Fibroblast of skin of back (primary cell): ENCODE data around the gene DLL4.
"Not testable (repeated sequence)": the region's sequence is repeated elsewhere in the genome, so short reads cannot be mapped to it uniquely, and the experiment has no call there.

Experiments used
- DNase-seq: peaks from one replicate; pipeline ENCODE4 v3.0.0-alpha.2; 2013

Gene DLL4

DNA sequence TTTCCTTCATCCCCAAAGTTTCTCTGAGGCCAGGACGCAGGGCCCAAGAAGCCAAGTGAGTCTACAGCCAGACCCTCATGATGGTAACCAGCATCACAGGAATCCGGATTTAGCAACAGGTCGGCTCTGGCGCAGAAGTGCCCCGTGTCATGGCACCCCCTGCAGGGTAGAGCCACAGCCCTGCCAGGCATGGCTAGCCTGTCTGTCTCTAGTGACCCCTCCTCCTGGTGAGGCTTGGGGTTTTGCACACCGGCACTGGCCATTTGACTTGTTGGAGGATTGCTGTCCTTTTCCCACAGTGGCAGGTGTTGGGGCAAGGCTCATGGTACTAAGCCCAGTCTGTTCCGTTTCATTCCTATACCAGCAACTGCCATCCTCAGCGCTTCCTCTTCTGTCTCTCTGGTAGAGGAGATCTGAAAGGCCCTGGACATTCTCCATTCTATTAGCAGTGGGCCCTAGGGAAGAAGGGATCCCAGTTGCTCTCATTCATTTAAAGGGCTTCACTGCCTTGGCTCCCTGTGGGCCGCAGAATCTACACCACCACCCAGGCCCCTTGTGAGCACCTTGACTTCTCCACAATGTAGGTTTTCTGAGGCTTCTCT is 14.7 kb downstream of the DLL4 start:
- DNase-seq, result no peak

DNA sequence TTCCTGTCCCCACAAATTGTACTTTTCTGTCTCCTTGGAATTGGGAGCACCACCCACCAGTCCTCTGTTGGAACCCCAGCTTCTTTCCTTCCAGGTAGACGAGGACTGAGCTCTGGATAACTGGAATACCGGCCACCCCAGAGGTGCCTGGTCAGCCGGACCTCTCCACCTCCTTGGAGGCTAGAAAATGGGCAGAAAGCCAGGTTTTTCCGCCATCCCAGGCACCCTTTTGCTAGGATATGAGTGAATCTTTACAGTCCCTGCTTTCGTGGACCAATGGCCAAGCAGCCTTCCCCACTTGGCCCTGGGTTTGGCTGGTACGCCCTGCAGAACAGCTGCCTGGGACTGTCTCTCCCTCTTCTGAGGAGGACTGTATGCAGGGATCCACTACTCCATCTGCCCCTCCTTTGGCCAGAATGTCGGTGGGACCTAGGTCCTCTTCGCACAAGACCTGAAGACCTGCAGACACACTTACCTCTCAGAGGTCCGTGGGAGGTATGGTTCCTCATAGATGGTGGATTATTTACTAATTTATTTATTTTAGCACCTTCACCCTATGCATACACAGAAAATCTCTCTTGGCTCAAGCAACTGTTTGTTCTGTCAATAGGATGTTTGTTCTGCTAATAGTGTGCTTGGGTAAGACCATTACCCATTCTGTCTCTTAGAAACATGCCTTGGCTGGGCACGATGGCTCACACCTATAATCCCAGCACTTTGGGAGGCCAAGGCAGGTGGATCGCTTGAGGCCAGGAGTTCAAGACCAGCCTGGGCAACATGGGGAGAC is 15.6 kb downstream of the DLL4 start:
- DNase-seq, result no peak

DNA sequence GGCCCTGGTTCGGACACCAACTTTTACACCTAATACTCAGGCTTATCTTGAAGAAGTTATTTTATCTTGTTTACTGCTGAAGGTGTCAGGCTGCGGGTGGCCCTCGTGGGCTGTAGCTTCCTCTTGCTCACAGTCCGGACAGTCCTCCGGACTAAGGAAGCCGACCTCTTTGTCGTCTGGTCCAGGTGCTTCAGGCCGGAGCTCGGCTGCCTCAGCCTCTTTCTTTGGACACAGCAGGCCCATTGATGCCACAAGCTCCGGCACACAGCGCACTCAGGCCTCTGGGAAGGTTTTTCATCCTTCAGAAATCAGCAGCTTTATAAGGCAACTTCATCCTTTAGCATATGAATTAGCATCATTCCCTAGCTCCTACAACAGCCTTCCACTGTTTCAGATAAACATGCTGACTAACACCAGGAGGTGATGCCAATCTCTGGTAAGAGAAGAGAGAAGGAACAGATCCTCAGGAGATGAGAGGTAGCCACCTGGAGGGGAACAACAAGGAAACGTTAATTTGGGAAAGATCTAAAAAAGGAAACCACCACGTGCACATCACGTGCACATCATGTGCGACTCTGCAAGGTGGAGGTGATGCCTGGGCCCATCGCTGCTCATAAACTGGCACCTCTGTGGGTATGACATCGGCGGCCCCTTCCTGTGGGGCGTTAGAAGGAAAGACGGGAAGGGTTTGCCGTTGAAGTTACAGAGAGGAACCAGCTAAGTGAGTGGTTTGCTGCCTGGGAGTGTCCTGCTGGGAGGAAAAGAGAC is 19.8 kb downstream of the DLL4 start:
- no peak for DNase-seq

GRCh38 chr15:40949756-40950207 is 20.6 kb downstream of the DLL4 start:
- DNase-seq, result no peak

DNA sequence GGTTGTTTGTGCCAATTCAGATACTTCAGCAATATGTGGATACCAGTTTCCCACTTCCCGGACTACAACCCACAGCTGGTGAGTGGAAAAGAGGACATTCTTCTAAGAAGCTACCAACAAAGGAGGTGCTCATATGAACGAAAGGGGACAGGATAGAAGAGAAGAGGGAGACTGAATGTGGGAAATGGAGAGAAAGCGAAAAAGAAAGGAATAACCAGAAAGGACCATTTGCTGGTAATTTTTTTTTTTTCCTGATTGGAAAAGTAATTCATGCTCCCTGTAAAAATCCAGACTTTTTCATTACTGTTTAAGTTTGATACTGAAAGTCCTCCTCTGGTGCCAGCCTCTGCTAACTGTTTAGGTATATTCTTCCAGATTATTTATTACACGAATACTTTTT is 22.6 kb downstream of the DLL4 start:
- no peak for DNase-seq

DNA sequence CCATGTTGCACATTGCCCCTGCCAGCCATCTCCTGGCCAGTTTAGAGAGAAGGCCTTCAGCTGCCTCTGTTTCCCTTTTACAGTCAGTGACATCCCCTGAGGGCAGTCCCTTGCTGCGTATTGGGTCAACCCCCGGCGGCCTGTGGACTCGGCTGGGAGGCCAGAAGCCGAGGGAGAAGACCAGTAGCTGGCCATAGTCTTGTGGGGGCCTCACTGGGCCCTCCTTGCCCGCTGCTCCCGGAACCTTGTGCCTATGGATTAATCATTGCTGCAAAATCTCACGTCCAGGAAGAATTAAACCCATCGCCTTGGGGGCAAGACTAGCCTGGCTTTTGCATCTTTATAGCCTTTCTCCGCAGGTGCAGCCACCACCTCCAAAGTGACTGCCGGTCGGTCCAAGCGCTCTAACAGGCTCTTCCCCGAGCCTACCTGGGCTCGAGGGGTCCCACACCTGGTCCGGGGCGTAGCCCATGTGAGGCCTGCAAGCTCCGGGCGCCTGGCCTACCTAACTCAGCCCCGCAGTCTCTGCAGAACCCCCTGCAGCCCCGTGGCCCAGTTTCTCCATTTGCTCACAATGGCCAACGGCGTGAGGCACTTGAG is 23.3 kb downstream of the DLL4 start:
- DNase-seq, result no peak

GRCh38 chr15:40952901-40953712 is 24.0 kb downstream of the DLL4 start, which contains the start of gene CHAC1:
Gene CHAC1, plus strand, starts transcription at chr15:40953471. Its CDS starts 113 bp downstream, at chr15:40953584.
- peak; percentile 98 for DNase-seq

DNA sequence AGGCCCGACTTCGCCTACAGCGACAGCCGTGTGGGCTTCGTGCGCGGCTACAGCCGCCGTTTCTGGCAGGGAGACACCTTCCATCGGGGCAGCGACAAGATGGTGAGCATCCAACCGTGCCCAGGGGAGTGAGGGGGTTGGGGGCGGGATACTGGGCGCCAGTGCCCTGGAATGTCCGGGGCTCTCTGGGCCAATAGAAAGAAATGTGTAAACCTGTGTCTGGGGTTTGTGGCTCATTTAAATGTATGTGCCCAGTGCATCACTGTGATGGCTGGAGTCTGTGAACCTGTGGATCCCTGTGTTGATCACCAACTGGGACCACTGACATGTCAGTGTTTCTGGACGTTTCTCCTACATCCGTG is 24.6 kb downstream of the DLL4 start:
- no peak for DNase-seq

- DNase-seq, result not testable (repeated sequence)
Measured at GRCh38 chr15:40954158-40954848, 25.2 kb downstream of the DLL4 start.

DNA sequence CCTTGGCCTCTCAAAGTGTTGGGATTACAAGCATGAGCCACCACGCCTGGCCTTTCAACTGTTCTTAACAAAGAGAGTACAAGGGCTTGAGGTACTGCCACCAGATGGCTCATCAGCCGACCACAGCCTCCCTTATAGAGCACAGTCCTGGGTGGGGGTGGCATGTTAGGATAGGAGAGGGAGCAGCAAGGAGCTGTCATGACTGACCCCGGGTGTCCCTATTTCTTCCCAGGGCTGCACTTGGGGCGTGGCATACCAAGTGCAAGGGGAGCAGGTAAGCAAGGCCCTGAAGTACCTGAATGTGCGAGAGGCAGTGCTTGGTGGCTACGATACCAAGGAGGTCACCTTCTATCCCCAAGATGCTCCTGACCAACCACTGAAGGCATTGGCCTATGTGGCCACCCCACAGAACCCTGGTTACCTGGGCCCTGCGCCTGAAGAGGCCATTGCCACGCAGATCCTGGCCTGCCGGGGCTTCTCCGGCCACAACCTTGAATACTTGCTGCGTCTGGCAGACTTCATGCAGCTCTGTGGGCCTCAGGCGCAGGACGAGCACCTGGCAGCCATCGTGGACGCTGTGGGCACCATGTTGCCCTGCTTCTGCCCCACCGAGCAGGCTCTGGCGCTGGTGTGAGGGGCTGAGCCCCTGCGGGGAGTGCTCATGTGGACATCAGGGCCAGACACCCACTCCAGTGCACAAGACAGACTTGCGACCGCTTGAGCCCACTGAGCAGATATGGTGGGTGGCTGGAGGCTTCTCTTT is 26.2 kb downstream of the DLL4 start:
- no peak for DNase-seq

DNA sequence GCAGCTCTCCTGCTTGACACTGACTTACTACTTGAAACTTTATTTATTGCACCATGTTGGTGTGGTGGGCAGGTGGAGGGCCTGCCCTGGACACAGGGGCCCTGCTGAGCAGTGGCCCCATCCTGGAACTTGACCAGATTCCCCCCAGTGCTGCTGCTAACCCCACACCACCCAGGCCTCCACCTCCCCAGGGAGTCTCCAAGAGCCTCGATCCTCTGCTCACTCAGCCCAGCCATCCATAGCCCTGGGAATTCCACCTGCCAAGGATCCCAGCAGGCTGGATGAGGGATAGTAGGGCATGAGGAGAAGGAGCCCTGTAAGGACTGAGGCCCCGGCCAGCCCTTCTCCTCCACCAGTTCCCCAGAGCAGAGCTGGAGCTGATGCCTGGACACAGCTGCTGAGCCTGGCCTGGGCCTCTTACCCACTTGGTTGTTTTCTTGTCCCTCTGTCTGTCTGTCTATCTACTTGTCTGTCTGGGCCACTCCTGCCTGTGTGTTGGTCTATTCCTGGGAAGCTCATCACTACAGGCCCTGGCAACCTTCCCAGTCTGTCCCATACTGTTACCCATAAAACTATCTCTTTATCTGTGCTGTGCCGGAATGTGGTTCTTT is 26.9 kb downstream of the DLL4 start:
- DNase-seq, result no peak

DNA sequence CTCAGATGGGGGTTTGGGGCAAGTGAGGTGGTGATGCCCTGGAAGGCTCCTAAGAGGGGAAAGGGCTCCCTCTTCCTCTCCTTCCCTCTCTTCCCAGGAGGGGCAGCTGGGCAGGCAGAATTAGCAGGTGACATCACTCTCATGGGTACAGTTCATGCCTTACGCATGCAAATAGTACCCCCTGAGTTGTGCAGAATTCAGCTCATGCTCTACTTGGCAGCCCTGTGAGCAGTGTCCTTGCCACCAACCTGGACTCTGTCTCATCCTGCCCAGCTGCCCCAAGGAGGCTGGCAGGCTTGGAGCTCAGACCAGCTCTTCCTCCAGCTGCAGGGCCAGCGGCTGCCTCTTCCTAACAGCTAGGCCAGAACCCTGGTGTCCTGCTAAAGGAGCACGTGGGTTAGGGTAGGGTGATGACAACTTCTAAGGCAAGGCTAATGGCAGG is 27.4 kb downstream of the DLL4 start:
- no peak for DNase-seq

- DNase-seq, result no peak
Measured at GRCh38 chr15:40957041-40957555, 28.0 kb downstream of the DLL4 start.

DNA sequence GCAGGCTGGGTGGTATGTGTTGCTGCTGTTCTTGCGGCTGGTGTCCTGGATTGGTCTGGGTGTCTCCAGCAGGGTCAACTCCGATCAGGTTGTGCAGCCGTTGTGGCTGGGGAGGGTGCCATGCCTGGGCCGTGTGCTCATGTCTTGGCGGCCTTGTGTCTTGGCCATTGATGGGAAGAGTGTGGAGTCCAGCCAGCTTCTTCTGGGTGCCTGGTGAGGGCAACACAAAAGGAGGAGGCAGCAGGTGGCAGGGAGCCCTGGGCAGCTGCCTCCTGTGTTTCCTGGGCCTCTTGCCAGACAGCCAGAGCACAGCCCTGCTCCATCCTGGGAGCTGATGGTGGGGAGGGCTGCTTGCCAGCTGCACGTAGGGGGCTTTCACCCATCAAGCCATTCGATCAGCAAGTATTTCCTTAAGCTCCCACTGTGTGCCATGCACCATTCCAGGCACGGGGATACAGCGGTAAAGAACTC is 28.5 kb downstream of the DLL4 start:
- no peak for DNase-seq

- no peak for DNase-seq
Measured at GRCh38 chr15:40958146-40958545, 29.0 kb downstream of the DLL4 start.

DNA sequence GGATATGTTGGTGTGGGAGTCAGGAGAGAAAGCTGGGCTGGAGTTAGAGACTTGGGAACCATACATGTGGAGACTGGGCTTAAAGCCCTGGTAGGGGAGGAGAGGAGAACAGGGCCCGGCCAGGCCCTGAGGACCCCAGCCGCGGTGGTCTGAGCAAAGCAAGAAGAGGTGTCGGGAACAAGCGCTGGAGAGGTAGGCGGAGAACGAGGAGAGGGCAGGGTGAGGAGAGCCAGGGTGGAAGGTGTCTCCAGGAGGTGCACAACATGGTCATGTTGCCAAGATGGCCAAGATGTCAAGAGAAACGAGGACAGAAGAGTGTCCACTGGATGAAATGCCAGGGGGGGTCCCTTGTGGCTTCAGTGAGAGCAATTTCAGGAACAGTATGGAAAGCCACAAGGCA is 29.6 kb downstream of the DLL4 start:
- DNase-seq, result no peak

DNA sequence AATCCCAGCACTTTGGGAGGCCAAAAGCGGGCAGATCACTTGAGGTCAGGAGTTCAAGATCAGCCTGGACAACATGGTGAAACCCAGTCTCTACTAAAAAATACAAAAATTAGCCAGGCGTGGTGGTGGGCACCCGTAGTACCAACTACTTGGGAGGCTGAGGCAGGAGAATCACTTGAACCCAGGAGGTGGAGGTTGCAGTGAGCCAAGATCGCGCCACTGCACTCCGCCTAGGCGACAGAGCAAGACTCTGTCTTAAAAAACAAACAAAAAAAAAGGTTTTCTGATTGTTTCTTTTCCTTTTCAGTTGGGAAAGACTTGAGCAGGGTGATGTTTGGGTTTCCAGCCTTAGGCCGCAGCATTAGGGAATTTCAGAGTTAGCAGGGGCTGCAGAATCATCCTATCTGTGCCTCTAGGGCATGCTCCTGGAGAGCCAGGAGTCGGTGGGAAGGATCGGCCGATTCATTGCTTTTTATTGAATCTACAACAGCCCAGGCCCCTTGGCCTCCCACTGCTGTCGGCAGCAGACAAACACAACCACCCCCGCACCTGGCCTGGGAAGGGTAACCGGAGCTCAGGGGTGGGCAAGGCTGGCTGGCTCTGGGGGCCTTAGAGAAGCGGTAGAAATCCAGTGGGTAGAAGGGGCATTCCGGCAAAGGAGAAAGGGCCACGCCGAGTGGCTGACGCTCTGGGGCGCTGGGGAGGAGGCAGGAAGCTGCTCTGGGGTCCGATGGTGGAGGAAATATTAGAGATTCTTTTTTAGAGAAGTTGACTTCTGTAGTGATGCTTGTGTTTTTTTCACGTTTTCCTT is 30.4 kb downstream of the DLL4 start:
- no peak for DNase-seq

DNA sequence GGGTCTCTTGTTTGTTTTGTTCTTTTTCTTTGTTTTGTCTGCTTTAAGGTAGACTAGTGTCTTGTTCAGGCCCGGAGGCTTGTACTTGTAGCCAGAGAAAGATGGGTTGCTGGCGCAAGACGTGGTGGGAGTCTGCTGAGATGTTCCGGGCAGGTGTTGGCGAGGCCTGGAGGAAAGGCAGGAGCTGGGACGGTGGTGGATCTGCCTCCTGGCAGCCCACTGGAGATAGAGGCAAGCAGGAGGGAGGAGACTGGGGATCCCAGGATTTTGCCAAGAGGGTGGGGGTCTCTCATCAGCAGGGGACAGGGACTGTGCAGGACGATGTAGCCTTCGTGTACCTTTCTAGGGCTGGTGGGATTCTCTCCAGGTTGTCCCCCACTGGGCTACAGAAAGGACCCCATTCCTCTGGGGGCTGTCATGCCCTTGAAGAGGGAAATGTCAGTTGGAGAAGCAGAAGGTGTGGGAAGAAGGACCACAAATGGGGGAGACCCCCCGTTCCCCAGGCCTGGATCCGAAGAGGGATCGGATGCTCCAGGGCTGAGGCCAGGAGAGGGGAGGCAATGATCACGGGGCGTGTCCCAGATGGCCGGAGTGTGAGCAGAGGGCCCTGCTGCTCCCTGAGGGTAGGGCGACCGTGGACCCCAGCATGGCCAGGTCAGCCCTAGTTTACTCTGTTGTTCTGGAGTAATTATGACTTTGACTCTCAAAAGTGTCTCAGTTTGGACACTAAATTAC is 31.2 kb downstream of the DLL4 start:
- no peak for DNase-seq
